PFSK-1 (cell line): ENCODE data around the gene SPEG.

ENCODE experiments used
- FOXP2 ChIP-seq: optimal IDR thresholded peaks from 2 replicates; pipeline ENCODE3; 2011; ENCODE audit warnings: borderline replicate concordance, control low read depth, inconsistent platforms; ENCODE audit not compliant: insufficient read depth; ENCODE audit errors: extremely low read length, extremely low read depth
- POLR2AphosphoS5 ChIP-seq: IDR thresholded peaks from 2 replicates; pipeline ENCODE4 v1.6.1; 2012; ENCODE audit warnings: low read depth, mild to moderate bottlenecking, control low read depth, low read length, moderate library complexity
- SIN3A ChIP-seq: IDR thresholded peaks from 2 replicates; pipeline ENCODE4 v1.6.1; 2012; ENCODE audit warnings: mild to moderate bottlenecking, low read length, moderate library complexity, borderline replicate concordance; ENCODE audit not compliant: insufficient read depth
- TAF1 ChIP-seq: IDR thresholded peaks from 2 replicates; pipeline ENCODE4 v1.6.1; 2012; ENCODE audit warnings: low read length, control low read depth, borderline replicate concordance; ENCODE audit not compliant: insufficient read depth
- TF ChIP-seq, protein P1 (sequence below), 2 experiments: IDR thresholded peaks; 2 replicates each; pipeline versions ENCODE4 v1.6.1 to v1.8.0; 2011 to 2012; ENCODE audit warnings: low read depth in 2 of 2, low read length in 2 of 2, control low read depth in 1 of 2, inconsistent platforms in 1 of 2, mild to moderate bottlenecking in 1 of 2, moderate library complexity in 1 of 2; ENCODE audit not compliant: insufficient read depth in 1 of 2

SPEG gene

DNA sequence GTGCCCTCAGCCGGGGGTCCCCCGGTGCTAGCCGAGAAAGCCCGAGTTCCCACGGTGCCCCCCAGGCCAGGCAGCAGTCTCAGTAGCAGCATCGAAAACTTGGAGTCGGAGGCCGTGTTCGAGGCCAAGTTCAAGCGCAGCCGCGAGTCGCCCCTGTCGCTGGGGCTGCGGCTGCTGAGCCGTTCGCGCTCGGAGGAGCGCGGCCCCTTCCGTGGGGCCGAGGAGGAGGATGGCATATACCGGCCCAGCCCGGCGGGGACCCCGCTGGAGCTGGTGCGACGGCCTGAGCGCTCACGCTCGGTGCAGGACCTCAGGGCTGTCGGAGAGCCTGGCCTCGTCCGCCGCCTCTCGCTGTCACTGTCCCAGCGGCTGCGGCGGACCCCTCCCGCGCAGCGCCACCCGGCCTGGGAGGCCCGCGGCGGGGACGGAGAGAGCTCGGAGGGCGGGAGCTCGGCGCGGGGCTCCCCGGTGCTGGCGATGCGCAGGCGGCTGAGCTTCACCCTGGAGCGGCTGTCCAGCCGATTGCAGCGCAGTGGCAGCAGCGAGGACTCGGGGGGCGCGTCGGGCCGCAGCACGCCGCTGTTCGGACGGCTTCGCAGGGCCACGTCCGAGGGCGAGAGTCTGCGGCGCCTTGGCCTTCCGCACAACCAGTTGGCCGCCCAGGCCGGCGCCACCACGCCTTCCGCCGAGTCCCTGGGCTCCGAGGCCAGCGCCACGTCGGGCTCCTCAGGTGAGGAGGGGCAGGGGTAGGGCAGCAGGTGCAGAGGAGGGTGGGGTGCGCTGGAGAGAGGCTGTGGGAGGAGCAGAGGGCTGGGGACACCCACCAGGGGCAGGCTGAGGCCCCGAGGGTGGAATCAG is 49.9 kb downstream of the SPEG start:
- no peak for TF ChIP-seq POLR2AphosphoS5
- TF ChIP-seq SIN3A: no peak
- TF ChIP-seq TAF1: no peak
- TF ChIP-seq, protein P1, sequence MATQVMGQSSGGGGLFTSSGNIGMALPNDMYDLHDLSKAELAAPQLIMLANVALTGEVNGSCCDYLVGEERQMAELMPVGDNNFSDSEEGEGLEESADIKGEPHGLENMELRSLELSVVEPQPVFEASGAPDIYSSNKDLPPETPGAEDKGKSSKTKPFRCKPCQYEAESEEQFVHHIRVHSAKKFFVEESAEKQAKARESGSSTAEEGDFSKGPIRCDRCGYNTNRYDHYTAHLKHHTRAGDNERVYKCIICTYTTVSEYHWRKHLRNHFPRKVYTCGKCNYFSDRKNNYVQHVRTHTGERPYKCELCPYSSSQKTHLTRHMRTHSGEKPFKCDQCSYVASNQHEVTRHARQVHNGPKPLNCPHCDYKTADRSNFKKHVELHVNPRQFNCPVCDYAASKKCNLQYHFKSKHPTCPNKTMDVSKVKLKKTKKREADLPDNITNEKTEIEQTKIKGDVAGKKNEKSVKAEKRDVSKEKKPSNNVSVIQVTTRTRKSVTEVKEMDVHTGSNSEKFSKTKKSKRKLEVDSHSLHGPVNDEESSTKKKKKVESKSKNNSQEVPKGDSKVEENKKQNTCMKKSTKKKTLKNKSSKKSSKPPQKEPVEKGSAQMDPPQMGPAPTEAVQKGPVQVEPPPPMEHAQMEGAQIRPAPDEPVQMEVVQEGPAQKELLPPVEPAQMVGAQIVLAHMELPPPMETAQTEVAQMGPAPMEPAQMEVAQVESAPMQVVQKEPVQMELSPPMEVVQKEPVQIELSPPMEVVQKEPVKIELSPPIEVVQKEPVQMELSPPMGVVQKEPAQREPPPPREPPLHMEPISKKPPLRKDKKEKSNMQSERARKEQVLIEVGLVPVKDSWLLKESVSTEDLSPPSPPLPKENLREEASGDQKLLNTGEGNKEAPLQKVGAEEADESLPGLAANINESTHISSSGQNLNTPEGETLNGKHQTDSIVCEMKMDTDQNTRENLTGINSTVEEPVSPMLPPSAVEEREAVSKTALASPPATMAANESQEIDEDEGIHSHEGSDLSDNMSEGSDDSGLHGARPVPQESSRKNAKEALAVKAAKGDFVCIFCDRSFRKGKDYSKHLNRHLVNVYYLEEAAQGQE (IDR thresholded peaks at IDR 0.05; ENCODE audit: insufficient read depth in 1 of 2, low read depth in 2 of 2, low read length in 2 of 2): no peak
- no peak for TF ChIP-seq FOXP2

- TF ChIP-seq TAF1 (no peak), SIN3A (no peak), FOXP2 (no peak), POLR2AphosphoS5 (no peak)
- TF ChIP-seq, protein P1 (IDR thresholded peaks at IDR 0.05; ENCODE audit: insufficient read depth in 1 of 2, low read depth in 2 of 2, low read length in 2 of 2): no peak
Observed at GRCh38 chr2:219485201-219485580, 50.5 kb downstream of the SPEG start.

DNA sequence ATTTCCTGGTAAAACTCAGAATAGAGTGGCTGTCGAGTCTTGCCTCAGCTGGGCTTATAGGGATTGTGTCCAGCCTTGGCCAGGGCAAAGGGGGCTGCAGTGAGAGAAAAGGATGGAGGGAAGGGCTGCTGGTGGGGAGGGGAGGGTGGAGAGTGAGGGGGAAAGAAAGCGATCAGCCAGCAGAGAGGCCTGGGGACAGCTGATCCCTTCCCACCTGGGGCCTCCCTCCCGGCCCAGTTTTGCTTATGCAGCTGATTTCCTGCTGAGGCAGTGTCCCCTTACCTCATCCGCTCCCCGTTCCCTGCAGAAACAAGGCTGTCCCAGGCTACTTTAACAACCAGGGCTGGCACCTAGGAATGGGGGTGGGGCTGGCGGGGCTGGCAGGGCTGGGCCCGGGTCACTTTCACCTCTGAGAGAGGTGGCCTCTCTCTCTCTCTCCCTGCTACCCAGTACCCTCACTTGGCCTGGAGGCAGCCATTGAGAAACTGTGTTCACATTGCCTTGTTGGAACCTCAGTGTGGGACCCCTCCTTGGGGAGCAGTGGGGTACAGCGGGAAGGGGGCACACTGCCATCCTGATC is 51.8 kb downstream of the SPEG start:
- TF ChIP-seq POLR2AphosphoS5 (no peak), SIN3A (no peak), TAF1 (no peak), FOXP2 (no peak)
- TF ChIP-seq, protein P1 (IDR thresholded peaks at IDR 0.05; ENCODE audit: insufficient read depth in 1 of 2, low read depth in 2 of 2, low read length in 2 of 2): no peak

- TF ChIP-seq, protein P1 (IDR thresholded peaks at IDR 0.05; ENCODE audit: insufficient read depth in 1 of 2, low read depth in 2 of 2, low read length in 2 of 2): no peak
- TF ChIP-seq TAF1 (no peak), POLR2AphosphoS5 (no peak), FOXP2 (no peak), SIN3A (no peak)
Observed at GRCh38 chr2:219488149-219488843, 53.7 kb downstream of the SPEG start.
